Measurements from ENCODE around the gene PFDN2.
"Not testable (repeated sequence)": the region's sequence is repeated elsewhere in the genome, so short reads cannot be mapped to it uniquely, and the experiment has no call there.

Gene PFDN2

GRCh38 chr1:161138431-161138830 is 20.6 kb upstream of the PFDN2 start:
- DNase-seq: no peak

GRCh38 chr1:161137881-161138280 is 20.0 kb upstream of the PFDN2 start:
- DNase-seq: no peak

- DNase-seq: no peak
Measured at GRCh38 chr1:161133220-161133740, 15.4 kb upstream of the PFDN2 start.

- DNase-seq: peak; percentile 88 to 94
Measured at GRCh38 chr1:161132410-161133219, 14.8 kb upstream of the PFDN2 start, which contains the start of gene DEDD. DEDD (minus strand) TSS chr1:161132667; CDS start chr1:161124462, 8,205 bp downstream.

- DNase-seq: no peak
Measured at GRCh38 chr1:161131523-161132409, 13.9 kb upstream of the PFDN2 start.

GRCh38 chr1:161130266-161130665 is 12.4 kb upstream of the PFDN2 start:
- no peak for DNase-seq

- DNase-seq: no peak
Measured at GRCh38 chr1:161128591-161129420, 11.0 kb upstream of the PFDN2 start.

- DNase-seq: no peak
Measured at GRCh38 chr1:161127649-161128048, 9.8 kb upstream of the PFDN2 start.

GRCh38 chr1:161122967-161123366 is 5.1 kb upstream of the PFDN2 start:
- DNase-seq: no peak

- no peak for DNase-seq
Measured at GRCh38 chr1:161121834-161122233, 4.0 kb upstream of the PFDN2 start.

- DNase-seq: no peak
Measured at GRCh38 chr1:161121042-161121650, 3.3 kb upstream of the PFDN2 start.

- DNase-seq: peak; percentile 52 to 79
Measured at GRCh38 chr1:161119092-161119903, 1.5 kb upstream of the PFDN2 start.

- not testable (repeated sequence) for DNase-seq
Measured at GRCh38 chr1:161115961-161116360, 1.9 kb downstream of the PFDN2 start.

- DNase-seq: peak in 1 of 2 experiments; percentile 53
Measured at GRCh38 chr1:161115132-161115711, 2.6 kb downstream of the PFDN2 start.

GRCh38 chr1:161114556-161114955 is 3.3 kb downstream of the PFDN2 start:
- no peak for DNase-seq

- DNase-seq: no peak
Measured at GRCh38 chr1:161113915-161114314, 3.9 kb downstream of the PFDN2 start.

- no peak for DNase-seq
Measured at GRCh38 chr1:161111527-161111926, 6.3 kb downstream of the PFDN2 start.

- DNase-seq: no peak
Measured at GRCh38 chr1:161111117-161111516, 6.7 kb downstream of the PFDN2 start.

- no peak for DNase-seq
Measured at GRCh38 chr1:161106431-161106830, 11.4 kb downstream of the PFDN2 start.

- DNase-seq: no peak
Measured at GRCh38 chr1:161100556-161100955, 17.3 kb downstream of the PFDN2 start.

Data from stimulated activated CD4-positive, alpha-beta T cell treated with anti-CD3 and anti-CD28 coated beads, Interleukin-4, amount 100 ng/mL, for 4 hours (primary cell).